ENCODE measurements around the gene TSPAN14.

TSPAN14 gene

GRCh38 chr10:80500572-80501380 lies 46.7 kb downstream of the TSPAN14 start:
- in situ Hi-C loops (cut with MboI; ENCODE audit: low sequenced_read_pairs): no loop called here

DNA sequence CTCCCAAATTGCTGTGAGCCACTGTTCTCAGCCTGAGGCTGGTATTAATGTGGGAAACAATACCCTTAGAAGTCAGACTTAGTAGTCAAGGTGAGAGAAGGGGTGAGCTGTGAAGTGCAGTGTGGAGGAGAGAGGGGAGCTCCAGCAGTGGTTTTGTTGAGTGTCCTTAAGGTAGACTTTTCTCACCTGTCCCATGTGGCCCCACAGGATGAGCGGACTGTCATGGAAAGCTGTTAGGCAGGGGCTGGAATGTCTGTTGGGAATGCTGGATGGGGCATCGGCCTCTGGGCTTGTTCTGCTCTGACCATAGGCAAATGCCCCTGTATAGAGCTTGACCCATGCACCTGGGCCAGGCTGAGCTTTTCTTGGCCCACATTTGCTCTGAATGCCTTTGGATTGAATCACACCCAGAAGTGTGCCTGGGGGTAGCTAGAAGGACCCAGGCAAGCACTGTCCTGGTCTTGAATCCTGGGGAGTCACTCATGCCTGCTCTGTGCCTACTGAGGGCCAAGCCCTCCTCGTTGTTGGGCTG lies 47.3 kb downstream of the TSPAN14 start:
- in situ Hi-C loops (cut with MboI; ENCODE audit: low sequenced_read_pairs): no loop called here

DNA sequence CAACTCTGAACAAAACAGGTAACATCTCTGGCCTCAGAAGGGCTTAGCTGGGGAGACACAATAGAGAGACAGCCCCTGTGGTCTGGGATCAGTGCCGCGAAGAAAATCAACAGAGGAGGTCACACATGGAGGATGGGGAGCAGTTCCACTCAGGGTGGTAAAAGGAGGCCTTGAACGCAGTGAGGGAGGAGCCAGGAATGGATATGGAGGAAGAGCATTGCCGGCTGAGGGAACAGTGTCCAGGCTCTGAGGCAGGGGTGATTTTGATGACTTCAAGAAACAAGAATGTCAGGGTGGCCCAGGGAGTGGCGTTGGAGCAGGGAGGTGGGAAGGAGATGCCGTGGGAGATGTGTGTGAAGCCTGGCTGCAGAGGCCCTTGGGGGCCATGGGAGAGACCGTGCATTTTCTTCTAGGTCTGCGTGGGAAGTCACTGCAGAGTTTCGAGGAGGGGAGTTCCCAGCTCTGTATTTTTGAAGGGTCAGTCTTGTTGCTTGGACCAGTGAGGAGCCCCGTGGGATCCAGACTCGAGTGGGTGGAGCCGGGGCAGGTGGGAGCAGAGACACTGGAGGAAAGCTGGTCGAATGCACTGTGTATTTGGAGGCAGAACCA lies 47.9 kb downstream of the TSPAN14 start:
- in situ Hi-C loops (cut with MboI; ENCODE audit: low sequenced_read_pairs): no loop called here

DNA sequence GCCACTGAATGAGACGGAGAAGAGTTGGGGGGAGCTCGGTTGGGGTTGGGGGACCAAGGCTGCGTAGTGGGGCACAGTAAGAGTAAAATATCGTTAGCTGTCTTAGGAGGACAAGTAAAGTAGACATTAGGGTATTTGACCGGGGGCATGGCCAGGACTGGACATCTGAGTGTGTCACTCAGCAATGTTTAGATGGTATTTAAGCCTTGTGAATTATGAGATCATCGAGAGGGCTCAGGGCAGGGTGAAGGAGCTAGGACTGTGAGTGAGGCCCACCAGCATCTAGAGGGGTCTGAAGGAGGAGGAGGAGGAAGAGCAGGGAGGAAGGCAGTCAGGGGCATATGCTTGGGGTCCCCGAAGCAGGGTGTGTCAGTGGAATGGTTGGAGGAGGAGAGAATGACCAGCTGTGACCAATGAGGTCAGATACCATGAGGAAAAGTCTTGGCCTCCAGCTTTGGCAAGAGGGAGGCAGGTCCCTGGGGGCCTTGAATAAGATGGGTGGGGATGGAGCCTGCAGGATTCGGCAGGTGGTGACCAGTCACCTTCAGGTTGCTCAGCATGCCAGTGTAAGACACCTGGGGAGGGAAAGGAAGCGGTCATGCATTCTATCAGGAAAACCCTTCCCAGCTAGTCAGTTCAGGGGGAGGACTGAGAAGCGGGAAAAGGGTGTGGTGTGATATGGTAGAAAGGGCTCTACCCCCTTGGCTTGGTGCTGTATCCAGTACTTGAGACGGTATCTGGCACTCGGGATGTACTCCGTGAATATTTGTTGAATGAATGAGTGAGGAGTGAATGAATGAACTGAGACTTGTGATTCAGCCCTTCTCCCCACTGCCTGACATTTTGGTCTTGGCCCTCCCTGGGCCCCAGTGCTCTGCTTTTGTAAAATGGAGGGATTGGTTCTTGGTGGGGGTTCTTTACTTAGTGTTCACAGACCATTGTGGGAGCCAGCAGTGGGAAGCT lies 48.8 kb downstream of the TSPAN14 start:
- in situ Hi-C loops (cut with MboI; ENCODE audit: low sequenced_read_pairs): no loop called here

DNA sequence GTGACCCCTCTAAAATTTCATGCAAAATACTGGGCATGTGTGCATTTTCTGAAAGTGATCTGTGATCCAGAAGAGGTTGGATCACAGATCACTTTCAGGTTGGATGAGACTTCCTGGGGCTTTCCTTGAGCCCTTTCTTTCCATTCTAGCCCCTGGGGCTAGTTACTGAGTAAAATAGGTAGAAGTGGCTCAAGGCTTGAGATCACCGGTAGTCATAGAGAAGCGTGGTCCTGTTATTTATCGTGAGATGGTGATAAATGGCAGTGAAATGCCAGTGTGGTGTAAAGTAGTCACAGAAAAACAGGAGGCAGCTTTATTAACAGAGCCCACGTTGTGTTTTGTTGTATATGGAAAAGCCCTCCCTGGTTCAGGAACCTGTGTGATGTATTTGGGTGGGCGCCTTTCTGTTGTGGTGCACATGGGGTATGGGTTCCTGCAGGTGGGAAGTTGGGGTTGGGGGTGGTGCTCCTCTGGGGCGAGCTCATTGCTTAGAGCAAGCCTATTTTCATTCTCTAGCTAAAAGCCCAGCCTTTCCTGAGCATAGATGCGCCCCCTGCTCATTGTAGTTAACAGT lies 49.6 kb downstream of the TSPAN14 start:
- in situ Hi-C loops (cut with MboI; ENCODE audit: low sequenced_read_pairs): no loop called here

- in situ Hi-C loops (cut with MboI; ENCODE audit: low sequenced_read_pairs): no loop called here
These were observed 50.2 kb downstream of the TSPAN14 start for GRCh38 chr10:80504158-80504811.

- in situ Hi-C loops (cut with MboI; ENCODE audit: low sequenced_read_pairs): no loop called here
These were observed 50.9 kb downstream of the TSPAN14 start for GRCh38 chr10:80504897-80505465.

- in situ Hi-C loops (cut with MboI; ENCODE audit: low sequenced_read_pairs): no loop called here
These were observed 52.1 kb downstream of the TSPAN14 start for GRCh38 chr10:80506189-80506575.

- in situ Hi-C loops (cut with MboI; ENCODE audit: low sequenced_read_pairs): no loop called here
These were observed 52.9 kb downstream of the TSPAN14 start for GRCh38 chr10:80506836-80507487.

- in situ Hi-C loops (cut with MboI; ENCODE audit: low sequenced_read_pairs): no loop called here
These were observed 54.9 kb downstream of the TSPAN14 start for GRCh38 chr10:80509108-80509402.

- in situ Hi-C loops (cut with MboI; ENCODE audit: low sequenced_read_pairs): no loop called here
These were observed 55.5 kb downstream of the TSPAN14 start for GRCh38 chr10:80509403-80510161.

DNA sequence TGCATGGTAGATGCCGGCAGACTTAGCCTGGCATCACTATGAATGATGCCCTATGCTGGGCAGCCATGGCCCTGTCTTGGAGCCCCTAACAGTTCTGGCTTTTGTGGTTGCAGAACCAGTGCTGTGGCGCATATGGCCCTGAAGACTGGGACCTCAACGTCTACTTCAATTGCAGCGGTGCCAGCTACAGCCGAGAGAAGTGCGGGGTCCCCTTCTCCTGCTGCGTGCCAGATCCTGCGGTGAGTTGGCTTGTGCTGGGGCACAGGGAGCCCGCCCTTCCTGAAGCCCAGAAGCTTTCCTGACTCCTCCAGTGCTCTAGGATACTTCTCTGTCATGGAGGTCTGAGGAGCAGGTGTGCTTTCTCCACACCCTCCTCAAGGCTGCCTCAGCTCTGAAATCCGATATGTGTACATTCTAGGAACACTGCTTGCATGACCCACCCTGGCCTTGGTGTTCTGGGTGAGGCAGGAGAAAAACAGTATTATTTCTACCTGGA lies 58.0 kb downstream of the TSPAN14 start:
- in situ Hi-C loops (cut with MboI; ENCODE audit: low sequenced_read_pairs): no loop called here

GRCh38 chr10:80513106-80513505 lies 59.0 kb downstream of the TSPAN14 start:
- in situ Hi-C loops (cut with MboI; ENCODE audit: low sequenced_read_pairs): no loop called here

- in situ Hi-C loops (cut with MboI; ENCODE audit: low sequenced_read_pairs): no loop called here
These were observed 61.4 kb downstream of the TSPAN14 start for GRCh38 chr10:80515511-80515910.

DNA sequence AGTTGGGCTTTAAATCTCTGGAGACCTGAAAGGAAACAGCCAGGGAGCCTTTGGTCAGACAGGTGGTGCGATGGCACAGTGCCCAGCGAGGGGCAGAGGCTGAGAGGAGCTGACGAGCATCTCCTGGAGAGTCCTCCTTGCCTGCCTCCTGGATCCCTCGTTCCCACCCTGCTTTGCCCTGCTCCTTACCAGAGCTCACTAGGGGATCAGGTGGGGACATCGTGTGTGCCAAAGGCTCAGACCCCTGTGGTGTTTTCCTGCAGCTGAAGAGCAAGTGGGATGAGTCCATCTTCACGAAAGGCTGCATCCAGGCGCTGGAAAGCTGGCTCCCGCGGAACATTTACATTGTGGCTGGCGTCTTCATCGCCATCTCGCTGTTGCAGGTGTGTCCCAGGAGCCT lies 61.8 kb downstream of the TSPAN14 start:
- in situ Hi-C loops (cut with MboI; ENCODE audit: low sequenced_read_pairs): no loop called here

GRCh38 chr10:80516506-80517075 lies 62.5 kb downstream of the TSPAN14 start:
- in situ Hi-C loops (cut with MboI; ENCODE audit: low sequenced_read_pairs): no loop called here

DNA sequence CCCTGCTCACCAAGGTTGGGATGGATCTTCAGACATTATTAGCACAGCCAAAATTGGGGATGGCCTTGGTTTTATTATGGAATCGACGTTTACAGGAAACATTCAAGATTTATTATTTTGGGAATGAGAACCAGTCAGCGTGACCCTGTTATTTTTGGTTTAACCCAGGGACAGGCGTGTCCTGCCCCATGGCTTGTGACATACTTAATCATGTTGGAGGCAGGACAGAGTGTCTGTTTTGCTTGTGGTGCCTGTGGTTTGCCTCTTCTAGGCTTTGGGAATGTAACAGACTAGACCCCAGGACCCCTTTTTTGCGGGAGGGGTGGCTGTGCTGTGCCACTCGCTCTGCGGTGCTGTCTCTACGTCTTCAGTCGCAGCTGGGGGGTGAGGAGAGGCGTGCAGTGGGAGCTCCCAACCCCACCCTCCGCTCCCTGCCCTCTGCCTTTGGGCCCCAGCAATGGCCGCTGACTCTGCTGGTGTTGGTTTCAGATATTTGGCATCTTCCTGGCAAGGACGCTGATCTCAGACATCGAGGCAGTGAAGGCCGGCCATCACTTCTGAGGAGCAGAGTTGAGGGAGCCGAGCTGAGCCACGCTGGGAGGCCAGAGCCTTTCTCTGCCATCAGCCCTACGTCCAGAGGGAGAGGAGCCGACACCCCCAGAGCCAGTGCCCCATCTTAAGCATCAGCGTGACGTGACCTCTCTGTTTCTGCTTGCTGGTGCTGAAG lies 63.5 kb downstream of the TSPAN14 start:
- in situ Hi-C loops (cut with MboI; ENCODE audit: low sequenced_read_pairs): no loop called here
